HAP-1 (cell line): ENCODE measurements around the gene EGLN2.
"Not testable (repeated sequence)": the region's sequence is repeated elsewhere in the genome, so short reads cannot be mapped to it uniquely, and the experiment has no call there.

Experiments
- DNase-seq, 2 experiments: peaks; one replicate each; pipeline ENCODE4 v3.0.0-alpha.2; 2016 to 2020; ENCODE audit warnings: low spot score in 2 of 2
- H3K27me3 ChIP-seq: fragments of 250-450 bp; sonication (Bioruptor Pico); 2 replicates; pipeline ENCODE4 v1.5.1; 2020; ENCODE audit warnings: low read depth, mild to moderate bottlenecking, moderate library complexity
- H3K36me3 ChIP-seq: fragments of 250-450 bp; sonication (Bioruptor Pico); replicated peaks from 2 replicates; pipeline ENCODE4 v1.5.1; 2020; ENCODE audit warnings: mild to moderate bottlenecking
- H3K4me1 ChIP-seq: fragments of 250-450 bp; sonication (Bioruptor Pico); 2 replicates; pipeline ENCODE4 v1.5.1; 2020; ENCODE audit warnings: mild to moderate bottlenecking
- H3K4me3 ChIP-seq: fragments of 250-450 bp; sonication (Bioruptor Pico); 2 replicates; pipeline ENCODE4 v1.5.1; 2020; ENCODE audit warnings: mild to moderate bottlenecking, moderate library complexity
- H3K9me3 ChIP-seq: fragments of 250-450 bp; sonication (Bioruptor Pico); 2 replicates; pipeline ENCODE4 v1.5.1; 2020; ENCODE audit warnings: mild to moderate bottlenecking, moderate library complexity
- in situ Hi-C: fragments of 300-500 bp; cut with MboI; formaldehyde crosslinking; loops from 3 replicates; pipeline ENCODE4 v1.14.3; 2020; ENCODE audit warnings: low sequenced_read_pairs, inconsistent platforms, mixed read lengths

The EGLN2 gene

GRCh38 chr19:40826699-40827385 is 27.9 kb downstream of the EGLN2 start:
- H3K27me3 ChIP-seq, DNase-seq: not testable (repeated sequence)
- in situ Hi-C loops, result loop anchor here (10.0 kb wide), 1 partner anchor 162 kb away; no protein-coding TSS in a partner anchor

GRCh38 chr19:40827386-40828247 is 28.6 kb downstream of the EGLN2 start:
- no peak for DNase-seq
- Histone ChIP-seq H3K27me3 (no peaks in the 10 kb centered on the region), H3K9me3 (no peaks in the 10 kb centered on the region), H3K4me1 (no peaks in the 10 kb centered on the region), H3K36me3 (no peaks in the 10 kb centered on the region), H3K4me3 (no peak overlapping the region)
- in situ Hi-C loops, result loop anchor here (10.0 kb wide), 1 partner anchor 163 kb away; no protein-coding TSS in a partner anchor

More at GRCh38 chr19:40826699-40827385, 27.9 kb downstream of the EGLN2 start:
- H3K4me3 ChIP-seq, H3K4me1 ChIP-seq, H3K9me3 ChIP-seq, H3K36me3 ChIP-seq: not testable (repeated sequence)

DNA sequence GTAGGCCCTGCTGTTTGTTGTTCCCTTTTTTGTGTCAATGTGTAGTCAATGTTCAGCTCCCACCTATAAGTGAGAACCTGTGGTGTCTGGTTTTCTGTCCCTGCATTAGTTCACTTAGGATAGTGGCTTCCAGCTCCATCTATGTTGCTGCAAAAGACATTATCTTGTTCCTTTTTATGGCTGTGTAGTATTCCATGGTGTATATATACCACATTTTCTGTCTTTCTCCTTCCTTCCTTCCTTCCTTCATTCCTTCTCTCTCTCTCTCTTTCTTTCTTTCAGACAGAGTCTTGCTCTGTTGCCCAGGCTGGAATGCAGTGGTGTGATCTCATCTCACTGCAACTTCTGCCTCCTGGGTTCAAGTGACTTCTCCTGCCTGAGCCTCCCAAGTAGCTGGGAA is 30.2 kb downstream of the EGLN2 start:
- in situ Hi-C loops, result loop anchor here (10.0 kb wide), 1 partner anchor 164 kb away; no protein-coding TSS in a partner anchor
- Histone ChIP-seq H3K4me1 (no peaks in the 10 kb centered on the region), H3K36me3 (no peaks in the 10 kb centered on the region), H3K27me3 (no peaks in the 10 kb centered on the region), H3K4me3 (no peak overlapping the region), H3K9me3 (no peaks in the 10 kb centered on the region)
- DNase-seq, result no peak

DNA sequence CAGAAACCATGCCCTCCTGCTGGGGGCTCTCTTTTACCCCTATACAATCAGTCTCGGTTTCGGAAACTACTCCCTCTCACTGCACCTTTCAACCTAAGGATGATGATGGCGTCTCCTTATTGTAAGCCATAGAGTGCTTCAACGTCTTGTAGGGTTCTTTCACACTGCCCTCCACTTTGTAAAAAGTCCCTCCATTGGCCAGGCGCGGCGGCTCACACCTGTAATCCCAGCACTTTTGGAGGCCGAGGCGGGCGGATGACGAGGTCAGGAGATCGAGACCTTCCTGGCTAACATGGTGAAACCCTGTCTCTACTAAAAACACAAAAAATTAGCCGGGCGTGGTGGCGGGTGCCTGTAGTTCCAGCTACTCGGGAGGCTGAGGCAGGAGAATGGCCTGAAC is 31.8 kb downstream of the EGLN2 start:
- H3K4me1 ChIP-seq, H3K27me3 ChIP-seq, in situ Hi-C loops, DNase-seq, H3K36me3 ChIP-seq, H3K9me3 ChIP-seq, H3K4me3 ChIP-seq: not testable (repeated sequence)

DNA sequence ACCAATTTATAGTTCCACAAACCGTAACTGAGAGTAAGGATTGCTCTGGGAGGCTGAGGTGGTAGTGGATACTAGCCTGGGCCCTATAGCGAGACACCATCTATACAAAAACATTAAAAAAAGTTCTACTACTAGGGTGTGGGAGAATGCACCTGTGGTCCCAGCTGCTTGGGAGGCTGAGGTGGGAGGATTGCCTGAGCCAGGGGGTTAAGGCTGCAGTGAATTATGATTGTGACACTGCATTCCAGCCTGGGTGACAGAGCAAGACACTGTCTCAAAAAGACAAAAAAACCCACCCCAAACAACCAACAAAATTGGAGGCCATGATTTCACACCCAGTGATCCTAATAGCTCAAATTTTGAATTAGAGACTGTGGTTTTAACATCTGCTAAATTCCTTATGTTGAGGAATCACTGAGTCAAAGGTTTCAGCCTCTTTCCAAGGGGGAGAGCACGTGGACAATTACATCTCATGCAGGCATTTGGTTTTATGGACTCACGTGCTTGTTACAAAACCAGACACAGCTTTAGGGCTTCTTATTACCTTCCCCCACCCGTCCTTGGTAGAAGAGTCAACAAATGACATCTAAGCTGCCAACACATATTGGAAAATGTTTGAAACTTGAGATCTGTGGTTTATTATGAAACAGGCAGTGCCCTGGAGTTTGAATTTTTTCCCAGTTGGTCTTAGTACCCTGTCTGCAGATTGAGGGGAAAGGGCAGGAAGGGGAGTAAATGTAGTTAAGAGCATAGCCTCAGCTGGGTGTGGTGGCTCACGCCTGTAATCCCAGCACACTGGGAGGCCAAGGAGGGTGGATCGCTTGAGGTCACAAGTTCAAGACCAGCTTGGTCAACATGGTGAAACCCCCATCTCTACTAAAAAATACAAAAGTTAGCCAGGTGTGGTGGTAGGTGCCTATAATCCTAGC is 32.8 kb downstream of the EGLN2 start:
- no peak overlapping the region for H3K4me3 ChIP-seq
- DNase-seq, result no peak
- H3K9me3 ChIP-seq, result no peaks in the 10 kb centered on the region
- H3K4me1 ChIP-seq, result no peaks in the 10 kb centered on the region
- H3K27me3 ChIP-seq, result no peaks in the 10 kb centered on the region
- in situ Hi-C loops, result no loop called here
- no peaks in the 10 kb centered on the region for H3K36me3 ChIP-seq

DNA sequence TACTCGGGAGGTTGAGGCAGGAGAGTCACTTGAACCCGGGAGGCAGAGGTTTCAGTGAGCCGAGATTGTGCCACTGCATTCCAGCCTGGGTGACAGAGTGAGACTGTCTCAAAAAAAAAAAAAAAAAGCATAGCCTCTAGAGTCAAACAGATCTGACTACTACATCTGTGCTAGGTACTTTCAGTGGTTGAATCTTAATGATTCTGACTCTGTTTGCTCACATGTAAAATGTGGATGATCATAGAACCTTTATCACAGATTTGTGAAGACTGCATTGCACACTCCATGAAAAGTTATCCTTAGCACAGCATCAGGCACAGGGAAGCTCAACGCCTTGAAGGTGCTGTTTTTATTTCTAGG is 33.4 kb downstream of the EGLN2 start:
- H3K4me3 ChIP-seq, H3K4me1 ChIP-seq, DNase-seq, H3K36me3 ChIP-seq, H3K9me3 ChIP-seq, in situ Hi-C loops, H3K27me3 ChIP-seq: not testable (repeated sequence)

- H3K4me3 ChIP-seq, DNase-seq, H3K4me1 ChIP-seq, H3K36me3 ChIP-seq, H3K9me3 ChIP-seq, in situ Hi-C loops, H3K27me3 ChIP-seq: not testable (repeated sequence)
These were observed 34.9 kb downstream of the EGLN2 start for GRCh38 chr19:40833728-40834533.

- DNase-seq, result no peak
- in situ Hi-C loops, result no loop called here
These were observed 37.9 kb downstream of the EGLN2 start for GRCh38 chr19:40836754-40837429.

GRCh38 chr19:40838477-40838876 is 39.5 kb downstream of the EGLN2 start:
- H3K4me1 ChIP-seq, DNase-seq, H3K9me3 ChIP-seq, H3K4me3 ChIP-seq, H3K27me3 ChIP-seq, H3K36me3 ChIP-seq, in situ Hi-C loops: not testable (repeated sequence)

More at GRCh38 chr19:40836754-40837429, 37.9 kb downstream of the EGLN2 start:
- no peak overlapping the region for H3K4me3 ChIP-seq
- no peaks in the 10 kb centered on the region for H3K4me1 ChIP-seq
- H3K36me3 ChIP-seq, result no peaks in the 10 kb centered on the region
- H3K9me3 ChIP-seq, result no peaks in the 10 kb centered on the region
- no peaks in the 10 kb centered on the region for H3K27me3 ChIP-seq

DNA sequence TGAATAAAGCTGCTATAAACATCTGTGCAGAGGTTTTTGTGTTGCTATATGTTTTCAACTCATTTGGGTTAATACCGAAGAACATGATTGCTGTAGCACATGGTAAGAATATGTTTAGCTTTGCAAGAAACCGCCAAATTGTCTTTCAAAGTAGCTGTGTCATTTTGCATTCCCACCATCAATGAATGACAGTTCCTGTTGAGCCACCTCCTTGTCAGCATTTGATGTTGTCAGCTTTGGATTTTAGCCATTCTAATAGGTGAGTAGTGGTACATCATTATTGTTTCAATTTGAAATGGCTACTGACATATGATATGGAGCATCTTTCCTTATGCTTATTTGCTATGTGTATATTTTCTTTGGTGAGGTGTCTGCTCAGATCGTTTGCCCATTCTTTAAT is 43.0 kb downstream of the EGLN2 start:
- H3K4me3 ChIP-seq, H3K9me3 ChIP-seq, in situ Hi-C loops, H3K4me1 ChIP-seq, H3K27me3 ChIP-seq, DNase-seq, H3K36me3 ChIP-seq: not testable (repeated sequence)

- DNase-seq, H3K9me3 ChIP-seq, H3K4me1 ChIP-seq, H3K4me3 ChIP-seq, in situ Hi-C loops, H3K27me3 ChIP-seq, H3K36me3 ChIP-seq: not testable (repeated sequence)
These were observed 44.1 kb downstream of the EGLN2 start for GRCh38 chr19:40842997-40843652.

DNA sequence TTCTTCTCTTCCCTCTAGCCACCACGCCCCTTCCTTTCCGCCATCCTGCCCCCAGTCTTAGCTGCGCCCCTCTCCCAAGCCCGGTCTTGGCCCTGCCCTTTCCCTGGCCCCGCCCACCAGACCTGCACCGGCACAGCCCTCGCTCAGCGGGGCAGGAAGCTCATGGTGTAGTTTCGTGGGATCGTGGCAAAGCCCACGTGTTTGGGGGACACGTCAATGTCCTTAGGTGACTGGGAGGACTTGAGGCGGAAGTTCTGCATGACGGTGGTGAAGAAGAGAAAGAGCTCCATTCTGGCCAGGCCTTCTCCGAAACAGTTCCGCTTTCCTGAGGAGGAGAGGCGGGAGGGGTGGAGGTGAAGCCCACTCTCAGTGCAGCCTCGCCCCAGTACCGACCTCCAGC is 44.7 kb downstream of the EGLN2 start:
- H3K9me3 ChIP-seq, H3K4me1 ChIP-seq, H3K4me3 ChIP-seq, DNase-seq, in situ Hi-C loops, H3K27me3 ChIP-seq, H3K36me3 ChIP-seq: not testable (repeated sequence)
